Natural killer cell treated with Interleukin-12 subunit alpha and Interleukin-12 subunit beta and Interleukin-15 and Interleukin-18, amount 100 ng/mL, for 72 hours (primary cell): ENCODE data around the gene EPB41L3. TPM values are rescaled to one million over a fixed set of nuclear protein-coding genes. Genes with fewer than 3 reads are reported as not detected.

ENCODE experiments used
- ATAC-seq, 2 donors: fragments of 150-1000 bp; cut with Tn5 transposase in 1 of 2; sonication (Bioruptor Pico), chemical (Tn5 transposase) in 1 of 2; 2 replicates each; pipeline ENCODE4 v1.10.0; 2021
- DNase-seq: peaks from one replicate; pipeline ENCODE4 v3.0.0; 2022; ENCODE audit warnings: low spot score
- H3K27ac Mint-ChIP-seq, 2 donors: 1 replicate in 1 of 2; 2 replicates in 1 of 2; pipeline ENCODE4 v1.8.0; 2022; ENCODE audit warnings: mixed read lengths in 2 of 2, mild to moderate bottlenecking in 1 of 2, moderate library complexity in 1 of 2
- H3K27me3 Mint-ChIP-seq, 2 donors: 1 replicate in 1 of 2; 2 replicates in 1 of 2; pipeline ENCODE4 v1.8.0; 2022; ENCODE audit warnings: mixed read lengths in 2 of 2
- H3K36me3 Mint-ChIP-seq: one replicate; pipeline ENCODE4 v1.8.0; 2022; ENCODE audit warnings: mixed read lengths
- H3K4me1 Mint-ChIP-seq, 2 donors: 1 replicate in 1 of 2; 2 replicates in 1 of 2; pipeline ENCODE4 v1.8.0; 2022; ENCODE audit warnings: low read depth in 2 of 2, mixed read lengths in 2 of 2, mild to moderate bottlenecking in 1 of 2
- H3K4me3 Mint-ChIP-seq: one replicate; pipeline ENCODE4 v1.8.0; 2022; ENCODE audit warnings: mixed read lengths
- H3K9me3 Mint-ChIP-seq: 2 replicates; pipeline ENCODE4 v1.8.0; 2022; ENCODE audit warnings: mixed read lengths
- total RNA-seq, 2 donors: library from RNA; stranded (reverse); gene quantifications; one replicate each; pipeline ENCODE4 v1.2.3, GENCODE V29; 2022

EPB41L3 gene
- total RNA-seq, 2 donors from 2014 or later: 0.57 TPM; not detected in 1

- H3K27me3 Mint-ChIP-seq: peaks cover 12 to 28% of the 10 kb centered on the region in 2 donors
- H3K9me3 Mint-ChIP-seq: no peaks in the 10 kb centered on the region
- no peaks in the 10 kb centered on the region for H3K4me1 Mint-ChIP-seq
- H3K36me3 Mint-ChIP-seq: no peaks in the 10 kb centered on the region
- no peak overlapping the region for H3K4me3 Mint-ChIP-seq
- no peak overlapping the region for H3K27ac Mint-ChIP-seq
- ATAC-seq (no peak), DNase-seq (no peak)
Measured at GRCh38 chr18:5546660-5547059, 2.9 kb upstream of the EPB41L3 start.

- Mint-ChIP-seq H3K36me3 (no peaks in the 10 kb centered on the region), H3K9me3 (no peaks in the 10 kb centered on the region), H3K4me3 (no peak overlapping the region), H3K27me3 (peaks cover 19 to 36% of the 10 kb centered on the region in 2 donors), H3K4me1 (no peaks in the 10 kb centered on the region), H3K27ac (no peak overlapping the region)
- DNase-seq: no peak
- ATAC-seq: peak in 1 of 2 donors; percentile 32
Measured at GRCh38 chr18:5543036-5543680, 639 bp downstream of the EPB41L3 start.

- Mint-ChIP-seq H3K27me3 (peaks cover 19 to 36% of the 10 kb centered on the region in 2 donors), H3K36me3 (no peaks in the 10 kb centered on the region), H3K27ac (no peak overlapping the region), H3K4me1 (no peaks in the 10 kb centered on the region), H3K9me3 (no peaks in the 10 kb centered on the region), H3K4me3 (no peak overlapping the region)
- DNase-seq (no peak), ATAC-seq (no peak)
Measured at GRCh38 chr18:5542515-5543035, 1.2 kb downstream of the EPB41L3 start.

- H3K9me3 Mint-ChIP-seq: no peaks in the 10 kb centered on the region
- DNase-seq (no peak), ATAC-seq (no peak)
- no peak overlapping the region for H3K4me3 Mint-ChIP-seq
- peaks cover 17 to 32% of the 10 kb centered on the region in 2 donors for H3K27me3 Mint-ChIP-seq
- H3K27ac Mint-ChIP-seq: no peak overlapping the region
- no peaks in the 10 kb centered on the region for H3K36me3 Mint-ChIP-seq
- H3K4me1 Mint-ChIP-seq: no peaks in the 10 kb centered on the region
Measured at GRCh38 chr18:5541644-5542043, 2.2 kb downstream of the EPB41L3 start.

DNA sequence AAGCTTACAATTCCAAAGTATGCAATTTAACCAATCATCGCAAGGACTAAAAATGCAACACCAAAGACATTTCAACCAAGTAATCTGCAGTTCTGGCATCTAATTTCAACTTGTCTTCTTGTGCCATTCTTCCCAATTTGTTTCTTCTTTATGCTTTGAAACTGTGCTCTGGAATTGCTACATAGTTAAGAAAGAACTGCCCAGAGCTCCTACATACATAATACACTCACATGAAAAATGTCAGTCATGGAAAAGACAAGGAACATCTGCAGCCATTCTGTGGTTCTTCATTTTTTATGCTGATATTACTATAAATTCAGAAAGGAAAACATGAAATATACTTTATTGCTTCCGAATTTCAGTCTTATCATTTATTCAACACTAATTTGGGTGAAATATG is 4.4 kb downstream of the EPB41L3 start:
- H3K4me3 Mint-ChIP-seq: no peak overlapping the region
- H3K36me3 Mint-ChIP-seq: no peaks in the 10 kb centered on the region
- no peak for DNase-seq
- H3K27me3 Mint-ChIP-seq: peaks cover 15 to 20% of the 10 kb centered on the region in 2 donors
- no peak overlapping the region for H3K27ac Mint-ChIP-seq
- no peaks in the 10 kb centered on the region for H3K9me3 Mint-ChIP-seq
- no peak for ATAC-seq
- H3K4me1 Mint-ChIP-seq: no peaks in the 10 kb centered on the region

GRCh38 chr18:5538544-5538943 is 5.3 kb downstream of the EPB41L3 start:
- Mint-ChIP-seq H3K9me3 (no peaks in the 10 kb centered on the region), H3K4me1 (no peaks in the 10 kb centered on the region), H3K27me3 (peaks cover 15 to 20% of the 10 kb centered on the region in 2 donors), H3K27ac (no peak overlapping the region), H3K4me3 (no peak overlapping the region), H3K36me3 (no peaks in the 10 kb centered on the region)
- DNase-seq: no peak
- no peak for ATAC-seq

DNA sequence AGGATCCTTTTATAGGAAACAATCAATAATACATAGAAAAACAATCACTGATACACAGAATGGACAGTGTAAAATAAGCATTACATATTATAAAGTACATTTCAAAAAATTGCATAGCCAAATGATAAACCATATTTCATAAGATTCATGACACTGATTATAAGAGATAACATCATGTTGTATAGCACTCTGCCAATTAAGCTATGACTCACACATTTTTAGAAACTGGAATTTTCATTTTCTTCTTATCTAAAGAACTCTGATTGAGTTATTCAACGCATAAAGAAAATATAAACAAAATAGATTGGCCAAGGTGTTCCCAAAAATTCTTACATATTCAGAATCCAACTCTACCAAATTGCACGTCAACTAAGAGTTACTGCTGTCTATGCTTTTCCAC is 5.9 kb downstream of the EPB41L3 start:
- Mint-ChIP-seq H3K9me3 (no peaks in the 10 kb centered on the region), H3K4me1 (no peaks in the 10 kb centered on the region), H3K27me3 (peaks cover 15 to 20% of the 10 kb centered on the region in 2 donors), H3K36me3 (no peaks in the 10 kb centered on the region), H3K4me3 (no peak overlapping the region), H3K27ac (no peak overlapping the region)
- ATAC-seq (no peak), DNase-seq (no peak)

- Mint-ChIP-seq H3K27ac (no peak overlapping the region), H3K9me3 (no peaks in the 10 kb centered on the region), H3K27me3 (peaks cover 4 to 19% of the 10 kb centered on the region in 2 donors), H3K4me3 (no peak overlapping the region), H3K36me3 (no peaks in the 10 kb centered on the region), H3K4me1 (no peaks in the 10 kb centered on the region)
- no peak for ATAC-seq
- no peak for DNase-seq
Measured at GRCh38 chr18:5534845-5535244, 9.0 kb downstream of the EPB41L3 start.

- Mint-ChIP-seq H3K4me1 (no peaks in the 10 kb centered on the region), H3K27me3 (peaks cover 7 to 19% of the 10 kb centered on the region in 2 donors), H3K4me3 (no peak overlapping the region), H3K9me3 (no peaks in the 10 kb centered on the region), H3K36me3 (no peaks in the 10 kb centered on the region), H3K27ac (no peak overlapping the region)
- ATAC-seq (no peak), DNase-seq (no peak)
Measured at GRCh38 chr18:5532066-5532465, 11.7 kb downstream of the EPB41L3 start.

DNA sequence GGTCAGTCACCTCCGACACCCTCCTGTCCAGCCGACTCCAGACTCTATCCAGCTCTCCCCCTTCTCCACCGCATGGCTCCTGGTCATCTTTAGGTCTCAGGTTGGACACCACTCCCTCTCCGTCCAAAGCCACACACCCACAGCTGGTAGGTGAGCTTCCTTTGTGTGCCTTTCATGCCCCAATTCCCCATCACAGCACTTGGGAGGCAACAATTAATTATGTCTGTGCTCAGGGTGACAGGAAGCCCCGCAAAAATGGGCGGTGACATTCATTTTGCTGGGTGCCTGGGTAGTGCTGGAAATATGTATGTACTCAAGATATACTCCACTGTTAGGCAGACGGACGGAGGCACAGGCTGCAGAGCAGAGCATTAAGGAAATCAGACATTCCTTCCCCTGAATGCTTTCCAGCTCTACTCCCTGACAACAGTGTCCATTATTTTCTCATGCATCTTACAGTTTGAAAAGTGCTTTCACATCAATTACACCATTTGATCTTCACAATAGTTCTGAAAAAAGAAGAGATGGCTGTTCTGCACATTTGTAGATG is 13.1 kb downstream of the EPB41L3 start:
- Mint-ChIP-seq H3K9me3 (no peaks in the 10 kb centered on the region), H3K4me1 (no peaks in the 10 kb centered on the region), H3K27ac (no peak overlapping the region), H3K36me3 (no peaks in the 10 kb centered on the region), H3K4me3 (no peak overlapping the region), H3K27me3 (peaks cover 7 to 20% of the 10 kb centered on the region in 2 donors)
- ATAC-seq: no peak
- no peak for DNase-seq

GRCh38 chr18:5529471-5529870 is 14.3 kb downstream of the EPB41L3 start:
- ATAC-seq (no peak), DNase-seq (no peak)
- H3K27me3 Mint-ChIP-seq: peaks cover 3 to 26% of the 10 kb centered on the region in 2 donors
- H3K4me1 Mint-ChIP-seq: no peaks in the 10 kb centered on the region
- H3K36me3 Mint-ChIP-seq: no peaks in the 10 kb centered on the region
- H3K9me3 Mint-ChIP-seq: no peaks in the 10 kb centered on the region
- H3K27ac Mint-ChIP-seq: no peak overlapping the region
- H3K4me3 Mint-ChIP-seq: no peak overlapping the region

GRCh38 chr18:5527603-5528002 is 16.2 kb downstream of the EPB41L3 start:
- H3K4me1 Mint-ChIP-seq: no peaks in the 10 kb centered on the region
- no peak for DNase-seq
- H3K9me3 Mint-ChIP-seq: no peaks in the 10 kb centered on the region
- no peaks in the 10 kb centered on the region for H3K36me3 Mint-ChIP-seq
- H3K4me3 Mint-ChIP-seq: no peak overlapping the region
- no peak overlapping the region for H3K27ac Mint-ChIP-seq
- peaks cover 3 to 26% of the 10 kb centered on the region in 2 donors for H3K27me3 Mint-ChIP-seq
- ATAC-seq: no peak

DNA sequence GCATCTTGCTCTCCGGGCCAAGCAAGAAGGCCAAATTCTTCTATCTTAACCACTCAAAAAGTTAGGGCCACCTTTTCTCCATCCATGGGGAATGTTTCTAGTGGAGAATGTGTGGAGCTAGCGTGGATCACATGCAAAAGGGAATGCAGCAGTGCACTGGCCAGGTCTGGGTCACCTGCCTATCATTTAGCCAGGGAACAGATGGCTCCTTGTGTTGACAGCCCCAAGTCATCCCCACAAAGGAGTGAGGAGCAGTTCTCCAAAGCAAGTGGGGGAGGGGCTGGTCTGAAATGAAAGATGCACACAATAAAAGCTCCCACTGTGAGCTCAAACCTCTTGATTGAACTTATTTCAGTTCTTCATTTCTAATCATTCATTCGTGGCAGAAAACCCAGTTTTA is 19.1 kb downstream of the EPB41L3 start:
- H3K4me1 Mint-ChIP-seq: no peaks in the 10 kb centered on the region
- H3K36me3 Mint-ChIP-seq: no peaks in the 10 kb centered on the region
- H3K4me3 Mint-ChIP-seq: no peak overlapping the region
- DNase-seq (no peak), ATAC-seq (no peak)
- H3K27me3 Mint-ChIP-seq: peaks cover 3 to 13% of the 10 kb centered on the region in 2 donors
- no peaks in the 10 kb centered on the region for H3K9me3 Mint-ChIP-seq
- H3K27ac Mint-ChIP-seq: no peak overlapping the region

DNA sequence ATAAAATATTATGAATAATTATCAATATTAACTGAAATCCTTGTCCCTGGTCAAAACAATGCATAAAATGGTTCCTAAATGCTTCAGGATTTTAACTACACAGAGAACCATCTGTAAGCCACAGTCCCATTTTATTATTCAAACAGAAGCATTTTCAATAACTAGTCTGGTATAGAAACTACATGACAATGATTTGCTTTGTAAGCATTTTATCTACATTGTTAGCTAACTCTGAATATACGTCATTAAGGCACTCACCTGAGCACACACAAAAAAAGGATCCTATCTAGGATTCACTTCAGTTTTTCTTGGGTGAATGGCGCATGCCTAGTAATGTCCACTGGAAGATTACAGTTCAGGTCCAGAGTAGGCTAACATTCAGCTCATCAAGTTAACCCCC is 22.8 kb downstream of the EPB41L3 start:
- no peaks in the 10 kb centered on the region for H3K9me3 Mint-ChIP-seq
- no peaks in the 10 kb centered on the region for H3K4me1 Mint-ChIP-seq
- H3K4me3 Mint-ChIP-seq: no peak overlapping the region
- DNase-seq (no peak), ATAC-seq (no peak)
- H3K27ac Mint-ChIP-seq: no peak overlapping the region
- peaks cover 2 to 15% of the 10 kb centered on the region in 2 donors for H3K27me3 Mint-ChIP-seq
- no peaks in the 10 kb centered on the region for H3K36me3 Mint-ChIP-seq
